ENCODE results near the gene LHX5.

Gene LHX5

GRCh38 chr12:113472191-113473121 lies 785 bp upstream of the LHX5 start:
- Mint-ChIP-seq H3K4me1 (peaks cover 18% of the 10 kb centered on the region), H3K9me3 (no peaks in the 10 kb centered on the region), H3K36me3 (no peaks in the 10 kb centered on the region), H3K27ac (no peak overlapping the region), H3K4me3 (no peak overlapping the region), H3K27me3 (peaks cover 89% of the 10 kb centered on the region)
- no peak for ATAC-seq

GRCh38 chr12:113470871-113471618 lies 626 bp downstream of the LHX5 start:
- Mint-ChIP-seq H3K36me3 (no peaks in the 10 kb centered on the region), H3K9me3 (no peaks in the 10 kb centered on the region), H3K4me3 (no peak overlapping the region), H3K27me3 (peaks cover 93% of the 10 kb centered on the region), H3K4me1 (peaks cover 29% of the 10 kb centered on the region), H3K27ac (no peak overlapping the region)
- ATAC-seq, result no peak

GRCh38 chr12:113469949-113470743 lies 1.5 kb downstream of the LHX5 start:
- H3K4me1 Mint-ChIP-seq, result peaks cover 28% of the 10 kb centered on the region
- peaks cover 91% of the 10 kb centered on the region for H3K27me3 Mint-ChIP-seq
- no peak overlapping the region for H3K4me3 Mint-ChIP-seq

GRCh38 chr12:113469224-113469948 lies 2.3 kb downstream of the LHX5 start:
- Mint-ChIP-seq H3K36me3 (no peaks in the 10 kb centered on the region), H3K4me3 (no peak overlapping the region), H3K27ac (no peak overlapping the region), H3K4me1 (peaks cover 21% of the 10 kb centered on the region), H3K27me3 (peaks cover 91% of the 10 kb centered on the region), H3K9me3 (no peaks in the 10 kb centered on the region)
- ATAC-seq, result no peak

More at GRCh38 chr12:113469949-113470743, 1.5 kb downstream of the LHX5 start:
- ATAC-seq, result no peak
- Mint-ChIP-seq H3K9me3 (no peaks in the 10 kb centered on the region), H3K27ac (no peak overlapping the region), H3K36me3 (no peaks in the 10 kb centered on the region)

- no peak for ATAC-seq
- Mint-ChIP-seq H3K27me3 (peaks cover 91% of the 10 kb centered on the region), H3K4me1 (peaks cover 22% of the 10 kb centered on the region), H3K4me3 (peak overlapping the region; percentile 22), H3K27ac (no peak overlapping the region), H3K36me3 (no peaks in the 10 kb centered on the region), H3K9me3 (peaks cover 3% of the 10 kb centered on the region)
Measured at GRCh38 chr12:113468365-113469223, 3.1 kb downstream of the LHX5 start.

- Mint-ChIP-seq H3K4me3 (peak overlapping the region; percentile 62), H3K36me3 (no peaks in the 10 kb centered on the region), H3K9me3 (peaks cover 4% of the 10 kb centered on the region), H3K27ac (no peak overlapping the region), H3K27me3 (peaks cover 91% of the 10 kb centered on the region), H3K4me1 (peaks cover 26% of the 10 kb centered on the region)
- no peak for ATAC-seq
Measured at GRCh38 chr12:113467502-113468364, 3.9 kb downstream of the LHX5 start.

GRCh38 chr12:113467142-113467501 lies 4.5 kb downstream of the LHX5 start:
- Mint-ChIP-seq H3K4me3 (peak overlapping the region; percentile 62), H3K27ac (no peak overlapping the region), H3K36me3 (no peaks in the 10 kb centered on the region), H3K27me3 (peaks cover 91% of the 10 kb centered on the region), H3K9me3 (peaks cover 4% of the 10 kb centered on the region), H3K4me1 (peaks cover 32% of the 10 kb centered on the region)
- no peak for ATAC-seq

GRCh38 chr12:113466454-113467141 lies 5.1 kb downstream of the LHX5 start:
- H3K27me3 Mint-ChIP-seq, result peaks cover 91% of the 10 kb centered on the region
- H3K9me3 Mint-ChIP-seq, result peaks cover 4% of the 10 kb centered on the region
- no peak overlapping the region for H3K27ac Mint-ChIP-seq
- ATAC-seq, result no peak
- peaks cover 32% of the 10 kb centered on the region for H3K4me1 Mint-ChIP-seq
- H3K4me3 Mint-ChIP-seq, result peak overlapping the region; percentile 13
- H3K36me3 Mint-ChIP-seq, result no peaks in the 10 kb centered on the region

- no peak for ATAC-seq
- Mint-ChIP-seq H3K4me1 (peaks cover 32% of the 10 kb centered on the region), H3K27me3 (peaks cover 96% of the 10 kb centered on the region), H3K27ac (no peak overlapping the region), H3K9me3 (peaks cover 4% of the 10 kb centered on the region), H3K36me3 (no peaks in the 10 kb centered on the region), H3K4me3 (peak overlapping the region; percentile 30)
Measured at GRCh38 chr12:113465808-113466453, 5.7 kb downstream of the LHX5 start.

- Mint-ChIP-seq H3K36me3 (no peaks in the 10 kb centered on the region), H3K9me3 (peaks cover 4% of the 10 kb centered on the region)
- no peak for ATAC-seq
Measured at GRCh38 chr12:113464852-113465719, 6.6 kb downstream of the LHX5 start.

GRCh38 chr12:113464452-113464775 lies 7.3 kb downstream of the LHX5 start:
- Mint-ChIP-seq H3K27me3 (peaks cover 96% of the 10 kb centered on the region), H3K36me3 (no peaks in the 10 kb centered on the region), H3K4me1 (peaks cover 32% of the 10 kb centered on the region), H3K4me3 (no peak overlapping the region), H3K27ac (no peak overlapping the region), H3K9me3 (peaks cover 4% of the 10 kb centered on the region)
- no peak for ATAC-seq

More at GRCh38 chr12:113464852-113465719, 6.6 kb downstream of the LHX5 start:
- no peak overlapping the region for H3K4me3 Mint-ChIP-seq
- H3K27ac Mint-ChIP-seq, result no peak overlapping the region
- peaks cover 32% of the 10 kb centered on the region for H3K4me1 Mint-ChIP-seq
- H3K27me3 Mint-ChIP-seq, result peaks cover 96% of the 10 kb centered on the region

All from stimulated activated memory B cell treated with anti-CD40 and anti-IgM and Interleukin-4, amounts not matched to agents 10 μg/mL and 1 μg/mL and 100 μg/mL, for 72 hours (primary cell).